Sciatic nerve (tissue), 2 donors: ENCODE results near the gene CAPN14. TPM values are rescaled to one million over a fixed set of nuclear protein-coding genes. Genes with fewer than 3 reads are reported as not detected.
A peak's percentile ranks its signal among the peaks of the same experiment; 100 is the strongest.

Experiments used
- ATAC-seq: fragments of 200-7000 bp; cut with Tn5 transposase; one replicate; pipeline ENCODE4 v1.9.1; 2020; ENCODE audit warnings: mild to moderate bottlenecking, moderate library complexity
- DNase-seq: peaks from one replicate; pipeline ENCODE4 v3.0.0-alpha.2; 2020; ENCODE audit warnings: low spot score
- intact Hi-C: fragments of 100-400 bp; cut with DNase I; formaldehyde crosslinking; loops from one replicate; pipeline ENCODE4 v1.14.2; 2022
- total RNA-seq: library from RNA; stranded (reverse); fragmentation: NEBNext Ultra II Directional; extraction: Animal tissue kit (Norgen Biotek cat#: 25700); gene quantifications from one replicate; pipeline ENCODE4 v1.2.1, GENCODE V29; 2021
- donor health status: DM: no; HTN: no; CAD: no.
- donor health status: DM: no; HTN: no; CAD: no.

The CAPN14 gene
- total RNA-seq, 1 donor from 2014 or later = 0.36 TPM

DNA sequence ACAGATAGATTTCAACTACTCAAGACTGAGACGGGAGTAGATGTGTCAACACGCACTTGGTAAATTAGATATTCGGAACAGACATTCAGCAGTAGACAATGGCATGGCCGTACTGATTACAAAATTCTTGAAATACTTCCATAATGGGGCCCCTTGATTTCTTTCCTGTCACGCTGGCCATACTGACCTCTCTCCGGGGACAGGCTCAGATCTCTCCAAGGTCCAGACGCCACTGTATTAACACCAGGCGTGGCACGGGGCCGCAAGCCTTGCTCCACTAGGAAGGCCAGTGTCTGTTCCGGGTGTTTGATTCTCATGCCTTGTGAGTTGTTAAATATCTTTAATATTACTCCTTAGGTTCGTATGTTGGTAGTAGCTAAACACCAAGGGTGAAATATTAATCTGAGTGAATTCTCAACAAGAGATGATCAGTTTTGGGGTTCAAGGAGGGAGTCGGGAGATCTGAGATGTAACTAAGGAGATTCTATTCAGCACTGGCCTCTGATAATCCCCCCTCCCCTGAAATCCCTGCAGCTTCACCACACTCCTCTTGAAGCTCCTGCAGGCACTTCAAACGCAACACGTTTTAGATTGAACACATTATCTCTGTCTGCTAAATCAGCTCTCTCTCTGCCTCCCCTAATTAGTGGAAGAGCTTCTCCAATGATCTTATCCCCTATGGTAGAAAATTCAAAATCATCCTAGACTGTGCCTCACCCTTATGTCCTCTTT lies 14.4 kb upstream of the CAPN14 start:
- no peak for ATAC-seq
- intact Hi-C loops = no loop called here

DNA sequence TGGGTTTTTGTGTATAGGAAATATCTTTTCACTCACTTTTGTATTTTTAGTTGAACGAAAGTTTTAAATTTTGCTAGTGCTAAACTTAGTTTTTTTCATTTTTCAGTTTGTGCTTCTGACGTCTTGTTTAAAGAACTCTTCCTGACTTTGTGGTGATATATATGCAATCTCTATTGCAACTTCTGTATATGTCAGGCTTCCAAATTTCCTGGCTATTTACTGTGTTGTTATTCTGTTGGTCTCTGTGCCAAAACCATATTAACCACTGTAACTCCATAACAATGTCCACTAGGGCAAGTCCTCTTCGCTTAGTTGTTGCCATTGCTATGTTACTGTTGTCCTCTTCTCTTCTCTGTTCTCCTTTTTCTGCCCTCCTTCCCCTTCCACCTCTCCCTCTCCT lies 13.4 kb upstream of the CAPN14 start:
- ATAC-seq (no peak), DNase-seq (no peak)
- intact Hi-C loops = no loop called here

More for the DNA sequence above, 14.4 kb upstream of the CAPN14 start:
- no peak for DNase-seq

DNA sequence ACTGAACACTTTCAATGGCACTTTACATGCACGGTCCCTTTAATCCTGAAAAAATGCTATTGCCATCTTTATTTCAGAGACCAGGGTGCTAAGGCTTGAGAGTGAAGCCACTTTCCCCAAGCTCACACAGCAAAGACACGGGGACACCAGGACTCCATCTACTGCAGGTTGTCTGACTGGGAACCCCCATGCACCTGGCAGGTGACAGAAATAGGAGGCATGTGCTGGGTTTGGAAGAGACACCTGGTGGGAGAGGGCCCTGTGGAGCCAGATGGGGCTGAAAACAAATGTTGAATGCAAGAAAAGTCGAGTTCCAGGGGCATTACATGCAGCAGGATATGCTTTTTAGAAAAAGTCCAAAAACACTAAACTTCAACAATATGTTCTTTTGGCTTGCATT lies 11.4 kb upstream of the CAPN14 start:
- no peak for ATAC-seq
- DNase-seq = no peak
- intact Hi-C loops = no loop called here

DNA sequence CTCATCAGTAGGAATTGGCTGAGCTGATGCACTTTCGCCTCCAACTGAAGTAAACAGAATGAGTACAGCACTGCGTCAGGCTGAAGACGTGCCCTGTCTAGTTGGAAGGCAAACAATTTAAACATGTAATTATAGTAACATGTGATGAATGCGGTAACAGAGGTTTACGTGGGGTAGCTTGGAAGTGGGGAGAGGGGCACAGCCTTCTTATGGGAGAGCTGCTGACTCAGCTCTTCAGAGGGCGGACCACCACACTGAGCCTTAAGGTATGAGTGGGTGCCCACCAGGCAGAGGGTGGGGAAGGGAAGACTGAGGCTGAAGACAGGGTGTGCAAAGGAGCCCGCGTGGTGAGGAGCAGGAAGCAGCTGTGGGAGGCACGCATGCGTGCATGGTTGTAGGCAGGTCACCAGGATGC lies 10.4 kb upstream of the CAPN14 start:
- intact Hi-C loops = no loop called here
- ATAC-seq = no peak
- no peak for DNase-seq

DNA sequence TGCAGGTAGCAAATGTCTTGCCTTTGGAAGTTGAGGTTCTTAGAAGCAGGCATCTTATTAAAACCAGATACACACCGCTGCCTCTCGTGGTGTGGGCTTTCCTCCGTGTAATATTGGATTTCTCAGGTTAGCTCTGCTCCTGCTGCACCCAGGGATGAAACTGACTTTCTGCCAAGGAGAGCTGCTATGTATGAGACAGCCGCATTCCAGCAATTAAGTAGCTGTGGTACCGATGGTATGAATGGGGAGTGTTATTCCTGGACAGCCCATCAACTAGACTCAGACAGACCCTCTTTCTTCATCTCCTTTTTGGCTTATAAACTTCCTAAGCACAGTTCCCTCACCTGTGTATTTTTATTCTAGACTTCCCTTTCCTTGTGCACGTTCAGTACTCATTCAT lies 9.8 kb upstream of the CAPN14 start:
- DNase-seq (no peak), ATAC-seq (no peak)
- intact Hi-C loops = no loop called here

DNA sequence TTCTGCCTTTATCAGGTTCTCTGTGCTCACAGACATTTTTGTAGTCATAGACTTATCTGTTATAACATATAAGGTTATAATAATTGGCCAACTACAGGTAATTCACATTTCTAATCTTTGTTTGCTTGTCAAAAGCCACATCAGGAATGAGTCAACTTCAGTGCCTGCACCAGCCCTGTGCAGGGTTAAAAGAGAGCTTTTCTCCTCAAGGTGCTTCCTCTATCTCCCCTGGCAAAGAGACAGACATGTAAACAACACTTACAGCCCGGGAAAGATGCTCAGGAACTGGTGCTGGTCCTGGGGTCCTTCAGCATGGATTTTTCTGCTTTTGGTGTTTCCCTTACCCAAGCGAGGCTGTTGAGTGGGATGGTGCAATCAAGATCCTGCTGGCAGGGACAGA lies 9.0 kb upstream of the CAPN14 start:
- intact Hi-C loops = no loop called here
- ATAC-seq (no peak), DNase-seq (no peak)

DNA sequence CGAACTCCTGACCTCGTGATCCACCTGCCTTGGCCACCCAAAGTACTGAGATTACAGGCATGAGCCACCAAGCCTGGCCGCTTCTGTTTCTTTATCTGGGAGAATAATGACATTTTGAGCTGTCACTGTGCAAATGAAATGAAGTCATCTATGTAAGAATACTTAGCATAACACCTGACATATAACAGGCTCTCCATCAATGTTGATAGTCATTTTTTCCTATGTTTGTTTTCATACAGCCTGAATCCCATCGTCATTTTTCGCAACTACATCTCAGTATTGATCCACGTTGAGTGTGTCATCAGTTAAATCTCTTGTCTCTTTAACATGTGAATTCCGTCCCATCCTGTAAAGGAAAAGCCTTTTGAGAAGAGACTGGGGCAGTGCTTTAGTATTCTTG lies 6.4 kb upstream of the CAPN14 start:
- ATAC-seq = no peak

DNA sequence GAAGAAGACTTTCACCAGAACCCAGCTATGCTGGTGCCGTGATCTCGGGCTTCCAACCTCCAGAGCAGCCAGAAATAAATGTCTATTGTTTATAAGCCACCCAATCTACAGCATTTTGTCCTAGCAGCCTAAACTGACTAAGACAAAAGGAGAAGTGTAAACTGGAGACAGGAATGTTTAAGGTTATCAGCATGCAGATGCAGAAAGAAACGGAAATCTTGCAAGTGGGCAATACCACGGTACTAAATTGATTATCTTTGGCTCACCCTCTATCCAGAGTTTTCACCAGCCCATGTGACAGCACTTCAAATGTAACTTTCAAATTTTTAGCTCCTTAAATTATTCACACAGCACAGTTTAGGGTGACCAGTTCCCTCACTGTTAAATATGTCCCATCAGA lies 5.7 kb upstream of the CAPN14 start:
- no peak for DNase-seq
- intact Hi-C loops = no loop called here
- ATAC-seq = no peak

More for the DNA sequence above, 6.4 kb upstream of the CAPN14 start:
- intact Hi-C loops = no loop called here
- DNase-seq = no peak

DNA sequence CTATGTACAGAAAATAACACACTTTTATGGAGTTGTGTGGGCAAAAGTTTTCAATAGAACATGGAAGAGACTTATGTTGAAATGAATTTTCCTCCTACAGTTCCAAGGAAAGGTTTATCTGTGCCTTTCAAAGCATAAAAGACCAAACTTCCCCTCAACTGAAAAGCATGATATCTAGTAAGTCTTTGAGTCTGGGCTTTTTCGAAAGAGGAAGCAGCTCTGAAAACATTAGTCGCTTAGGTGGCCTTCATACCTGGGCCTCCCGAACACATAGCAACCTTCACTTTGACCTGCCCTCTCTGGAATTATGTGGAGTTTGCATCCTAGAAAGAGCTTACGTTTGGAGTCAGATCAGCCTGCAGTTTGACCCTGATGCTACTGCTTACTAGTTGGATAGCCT lies 4.8 kb upstream of the CAPN14 start:
- ATAC-seq = no peak
- intact Hi-C loops = no loop called here
- no peak for DNase-seq

DNA sequence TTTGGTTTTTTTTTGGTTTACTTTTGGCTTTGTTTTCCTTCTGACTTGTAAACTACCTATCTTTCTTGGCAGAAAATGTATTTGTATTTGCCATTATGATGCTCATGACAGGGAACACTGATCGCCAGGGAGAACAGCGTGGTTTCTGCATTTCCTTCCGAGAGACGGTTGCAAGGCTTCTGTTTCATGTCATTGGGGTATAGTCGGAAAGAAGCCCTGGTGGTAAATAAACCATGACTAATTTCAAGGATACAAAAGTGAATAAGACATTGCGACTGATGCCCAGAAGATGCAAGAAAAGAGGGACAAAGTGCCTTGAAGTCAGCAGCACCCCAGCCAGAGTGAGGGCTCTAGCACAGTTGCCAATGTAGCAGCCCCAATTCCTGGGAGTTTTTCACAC lies 4.2 kb upstream of the CAPN14 start:
- DNase-seq = no peak
- ATAC-seq = no peak
- intact Hi-C loops = no loop called here

DNA sequence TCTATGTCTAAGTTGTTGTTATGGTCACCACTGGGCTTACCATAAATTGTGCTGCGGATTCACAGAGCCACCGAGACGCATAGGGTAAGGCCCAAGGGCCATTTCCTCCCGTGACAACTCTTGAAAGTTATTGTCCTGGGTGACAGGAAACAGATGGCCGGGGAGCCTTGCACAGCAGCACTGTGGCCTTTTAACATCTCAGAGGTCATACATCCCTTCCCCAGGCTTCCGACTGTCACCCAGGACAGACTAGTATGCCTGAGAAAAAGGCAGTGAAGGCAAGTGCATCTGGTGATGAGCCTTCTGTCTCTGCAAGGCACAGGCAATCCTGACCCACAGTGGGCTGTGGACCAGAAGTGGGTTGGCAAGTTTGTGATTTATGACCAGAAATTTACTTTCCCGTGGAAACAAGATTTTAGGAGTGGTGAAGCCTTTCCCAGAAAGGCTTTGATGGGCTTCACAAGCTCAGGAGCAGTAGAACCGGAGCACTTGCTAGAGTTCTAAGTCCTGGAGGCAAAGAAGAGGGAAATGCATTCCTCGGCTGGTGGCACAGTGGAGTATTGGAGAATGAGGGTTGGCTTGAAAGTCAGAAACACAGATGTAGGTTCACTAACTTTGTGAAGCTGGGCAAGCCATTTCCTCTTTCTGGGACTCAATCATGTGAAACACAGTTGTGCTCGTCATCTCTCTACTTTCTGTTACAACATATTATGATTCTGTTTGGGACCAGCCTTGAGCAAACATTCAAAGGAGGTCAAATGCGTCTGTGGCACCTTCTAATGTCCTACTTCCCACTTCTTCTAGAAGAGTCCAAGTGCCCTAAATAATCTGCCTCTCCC lies 2.0 kb upstream of the CAPN14 start:
- intact Hi-C loops = no loop called here
- ATAC-seq (peak; percentile 58), DNase-seq (no peak)

DNA sequence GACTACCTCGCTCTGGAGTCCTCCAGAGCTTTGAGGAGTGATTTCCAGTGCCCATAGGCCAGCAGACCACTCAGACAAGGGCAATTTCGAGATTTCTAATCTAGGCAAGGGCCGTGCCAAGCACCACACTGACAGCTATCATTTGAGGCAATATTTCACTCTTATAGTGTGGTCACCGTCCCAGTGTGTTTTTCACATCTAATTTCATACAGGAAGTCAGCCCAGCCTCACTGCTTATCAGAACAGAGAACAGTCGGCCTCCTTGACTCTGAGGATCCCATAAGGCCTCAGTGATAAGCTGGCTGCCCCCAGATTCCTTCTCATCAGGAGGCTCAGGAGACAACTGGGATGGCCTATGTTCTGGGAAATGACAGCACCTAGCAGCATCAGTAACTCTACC lies 581 bp downstream of the CAPN14 start:
- ATAC-seq (no peak), DNase-seq (no peak)
- intact Hi-C loops = no loop called here

DNA sequence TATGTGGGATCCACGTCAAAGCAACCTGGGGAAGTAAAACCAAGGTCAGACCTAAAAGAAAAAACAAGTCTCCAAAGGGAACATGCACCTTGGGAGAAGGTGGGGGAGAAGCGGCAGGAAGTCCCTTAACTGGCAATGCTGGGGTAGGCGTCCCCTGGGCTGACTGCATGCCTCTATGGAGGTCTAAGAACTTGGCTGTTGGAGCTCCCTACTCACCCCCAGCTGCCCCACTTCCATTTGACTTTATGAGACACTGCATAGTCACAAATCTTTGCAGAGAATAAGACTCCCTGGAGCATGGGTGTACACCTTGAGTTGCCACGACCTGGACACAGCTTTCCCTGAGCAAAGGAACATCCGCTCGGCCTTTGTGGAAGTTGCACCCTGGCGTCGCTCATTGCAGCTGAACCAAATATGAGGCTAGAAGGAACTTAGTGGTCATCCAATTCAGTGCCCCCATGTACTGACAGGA lies 2.8 kb downstream of the CAPN14 start:
- DNase-seq (no peak), ATAC-seq (no peak)
- intact Hi-C loops = no loop called here

DNA sequence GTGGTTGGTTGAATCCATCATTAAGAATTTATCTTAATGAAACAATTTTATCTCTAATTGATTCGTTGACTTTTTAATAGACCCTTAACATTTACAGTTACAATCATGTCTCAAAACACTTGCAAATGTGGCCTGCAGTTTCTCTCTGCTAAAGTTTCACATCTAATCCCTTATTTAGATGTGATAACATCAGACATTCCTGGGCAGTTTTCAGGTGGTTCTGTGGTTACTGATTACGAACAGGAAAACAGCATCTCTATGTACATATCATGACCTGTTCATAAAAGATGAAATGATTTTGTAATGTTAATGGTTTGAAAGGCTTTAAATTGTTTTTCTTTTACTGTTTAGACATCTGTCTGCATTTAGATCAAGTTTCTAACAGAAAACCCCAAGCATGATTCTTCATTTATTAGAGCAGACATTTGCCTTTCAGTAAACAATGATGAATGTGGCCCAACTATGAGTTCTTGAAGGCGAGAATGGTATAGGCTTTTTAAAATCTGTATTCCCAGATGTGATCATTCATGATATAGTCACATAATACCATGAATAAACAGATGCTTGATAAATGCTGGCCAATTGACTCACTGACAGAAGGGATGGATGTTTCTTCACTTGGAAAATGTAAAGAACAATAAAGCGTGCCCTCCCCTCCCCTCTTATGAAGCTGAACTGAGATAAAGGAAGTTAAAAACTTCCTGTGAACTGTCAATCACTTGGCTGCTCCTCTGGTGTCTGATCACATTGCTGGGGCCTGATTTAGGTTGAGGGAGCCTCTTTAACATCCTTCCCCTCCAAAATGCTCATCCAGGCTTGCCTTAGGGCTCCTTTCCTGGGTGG lies 3.5 kb downstream of the CAPN14 start:
- ATAC-seq (no peak), DNase-seq (no peak)

DNA sequence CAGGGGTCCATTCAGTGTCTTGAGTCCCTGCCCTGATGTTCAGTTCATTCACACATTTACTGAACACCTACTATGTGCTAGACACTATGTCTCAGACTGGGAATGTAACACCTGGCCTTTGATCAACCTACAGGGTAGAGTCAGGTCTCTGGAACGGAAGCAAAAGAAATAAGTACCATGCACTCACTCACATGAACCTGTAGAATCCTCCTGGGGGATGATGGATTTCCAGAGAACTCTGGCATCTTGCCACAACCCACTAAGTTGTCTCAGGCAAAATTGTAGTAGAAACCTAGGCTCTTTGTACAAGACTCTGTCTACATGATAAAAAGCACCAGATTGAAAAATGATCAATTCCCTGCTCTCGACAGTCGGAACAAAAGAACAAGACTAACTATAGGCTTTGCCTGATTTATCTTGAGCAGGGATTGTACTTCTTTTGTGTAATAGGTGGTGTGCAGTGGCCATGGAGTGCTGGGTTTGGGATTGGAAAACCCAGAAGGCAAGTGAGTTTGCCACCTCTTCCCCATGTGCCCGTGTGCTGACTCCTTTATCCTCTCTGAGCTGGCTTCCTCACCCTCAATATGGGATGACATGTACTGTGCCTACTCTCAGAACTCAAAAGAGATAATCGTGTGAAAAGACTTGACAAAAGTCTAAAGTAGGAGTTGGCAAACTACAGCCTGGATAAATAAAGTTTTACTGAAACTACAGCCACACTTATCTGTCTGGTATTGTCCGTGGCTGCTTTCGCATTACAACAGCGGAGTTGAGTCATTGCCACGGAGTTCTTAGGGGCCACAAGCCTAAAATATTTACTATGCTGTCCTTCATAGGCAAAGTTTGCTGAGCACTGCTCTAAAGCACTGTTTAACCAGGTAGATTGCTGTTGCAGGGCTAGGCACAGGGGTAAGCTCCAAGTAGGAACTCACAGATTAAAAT lies 4.4 kb downstream of the CAPN14 start:
- no peak for ATAC-seq
- intact Hi-C loops = no loop called here

More for the DNA sequence above, 3.5 kb downstream of the CAPN14 start:
- intact Hi-C loops = no loop called here

DNA sequence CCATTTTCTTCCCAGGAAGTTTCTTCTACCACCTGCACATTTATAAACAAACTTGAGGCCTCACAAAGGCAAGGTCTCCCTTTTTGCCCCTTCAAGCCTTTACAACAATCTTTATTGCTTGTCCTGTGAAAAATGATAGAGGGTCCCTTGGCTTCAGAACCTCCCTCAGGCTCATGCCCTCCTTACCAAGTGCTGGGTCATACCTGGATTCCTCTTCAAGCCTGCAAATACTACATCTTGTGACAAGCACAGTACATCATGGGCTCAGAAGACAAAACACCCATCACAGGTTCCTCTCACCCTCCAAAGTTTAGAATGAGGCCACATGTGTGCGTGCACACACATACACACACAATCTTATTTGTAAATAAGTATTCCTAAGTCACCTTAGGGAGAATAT lies 9.1 kb downstream of the CAPN14 start:
- DNase-seq (no peak), ATAC-seq (no peak)
- intact Hi-C loops = no loop called here

More for the DNA sequence above, 4.4 kb downstream of the CAPN14 start:
- DNase-seq = no peak

DNA sequence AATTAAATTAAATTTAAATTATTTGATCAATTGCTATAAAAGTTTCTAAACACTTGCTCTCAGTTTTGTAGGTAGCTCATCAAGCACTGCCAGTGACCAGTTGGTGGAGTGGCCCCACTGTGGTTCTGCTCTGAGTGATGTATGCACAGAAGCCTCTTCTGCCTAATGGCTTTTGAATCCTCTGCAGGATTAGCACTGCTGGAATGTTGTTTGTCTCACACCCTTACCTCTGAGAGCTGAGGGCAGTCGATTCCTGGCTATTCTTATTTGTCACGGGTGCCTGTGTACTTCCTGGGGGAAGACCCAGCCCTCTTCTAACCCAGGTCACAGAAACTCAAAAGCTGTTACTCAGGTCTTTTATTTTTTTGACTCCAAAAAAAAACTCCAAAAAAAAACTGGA lies 9.5 kb downstream of the CAPN14 start:
- DNase-seq = no peak
- ATAC-seq = no peak

DNA sequence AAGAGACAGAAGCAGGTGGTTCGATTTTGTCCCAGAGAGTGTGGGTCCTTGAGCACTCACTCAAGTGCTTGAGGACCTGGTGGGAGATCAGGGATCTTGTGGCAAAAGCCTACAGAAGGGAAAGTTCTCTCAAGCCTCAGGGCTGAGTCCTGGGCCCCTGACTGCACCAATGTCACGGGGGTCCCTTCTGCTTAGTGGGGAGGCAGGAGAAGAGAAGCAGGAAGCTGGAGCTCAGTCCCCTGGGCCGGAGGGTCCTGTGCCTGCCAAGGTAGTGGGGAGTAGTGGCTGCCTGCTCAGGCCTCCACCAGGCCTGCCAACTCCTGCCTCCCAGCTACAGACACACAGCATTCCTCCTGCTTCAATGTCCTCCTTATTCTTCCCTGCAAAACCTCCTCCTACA lies 11.7 kb downstream of the CAPN14 start:
- DNase-seq (no peak), ATAC-seq (no peak)
- intact Hi-C loops = no loop called here

More for the DNA sequence above, 9.5 kb downstream of the CAPN14 start:
- intact Hi-C loops = no loop called here
